ENCODE results near the gene SUN5.
"Not testable (repeated sequence)": the region's sequence is repeated elsewhere in the genome, so short reads cannot be mapped to it uniquely, and the experiment has no call there.

Gene SUN5

DNA sequence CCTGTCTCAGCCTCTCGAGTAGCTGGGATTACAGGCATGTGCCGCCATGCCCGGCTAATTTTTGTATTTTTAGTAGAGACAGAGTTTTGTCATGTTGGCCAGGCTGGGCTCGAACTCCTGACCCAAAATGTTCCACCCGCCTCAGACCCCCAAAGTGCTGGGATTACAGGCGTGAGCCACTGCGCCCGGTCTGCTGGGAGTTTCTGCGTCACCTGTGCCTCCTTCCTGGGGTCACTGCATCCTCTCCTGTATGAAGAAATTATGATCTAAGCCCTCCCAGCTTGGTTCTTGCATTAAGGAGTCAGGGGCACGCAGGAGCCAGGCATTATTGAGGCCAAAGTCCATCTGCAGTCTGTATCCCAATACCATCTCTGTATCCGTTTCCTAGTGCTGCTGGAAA is 41.6 kb downstream of the SUN5 start:
- not testable (repeated sequence) for DNase-seq

DNA sequence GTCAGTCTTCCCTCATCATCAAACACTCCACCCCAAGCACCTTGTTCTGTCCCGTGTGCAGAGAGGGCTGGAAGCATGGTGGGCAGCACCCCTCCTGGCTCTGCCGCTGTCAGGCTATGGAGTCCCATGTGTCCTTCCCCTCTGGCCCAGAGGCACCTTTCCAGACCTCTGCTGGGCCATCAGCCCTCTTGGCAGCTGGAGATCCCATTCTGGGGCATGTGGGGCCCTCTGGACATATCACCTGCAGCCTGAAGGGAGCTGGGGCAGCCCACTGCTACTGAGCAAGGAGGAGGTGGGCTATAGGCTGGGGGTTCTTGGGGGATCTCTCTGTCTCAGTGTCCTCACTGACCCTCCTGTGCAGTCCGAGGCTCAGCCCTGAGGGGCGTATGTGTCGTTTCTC is 42.2 kb downstream of the SUN5 start:
- no peak for DNase-seq

DNA sequence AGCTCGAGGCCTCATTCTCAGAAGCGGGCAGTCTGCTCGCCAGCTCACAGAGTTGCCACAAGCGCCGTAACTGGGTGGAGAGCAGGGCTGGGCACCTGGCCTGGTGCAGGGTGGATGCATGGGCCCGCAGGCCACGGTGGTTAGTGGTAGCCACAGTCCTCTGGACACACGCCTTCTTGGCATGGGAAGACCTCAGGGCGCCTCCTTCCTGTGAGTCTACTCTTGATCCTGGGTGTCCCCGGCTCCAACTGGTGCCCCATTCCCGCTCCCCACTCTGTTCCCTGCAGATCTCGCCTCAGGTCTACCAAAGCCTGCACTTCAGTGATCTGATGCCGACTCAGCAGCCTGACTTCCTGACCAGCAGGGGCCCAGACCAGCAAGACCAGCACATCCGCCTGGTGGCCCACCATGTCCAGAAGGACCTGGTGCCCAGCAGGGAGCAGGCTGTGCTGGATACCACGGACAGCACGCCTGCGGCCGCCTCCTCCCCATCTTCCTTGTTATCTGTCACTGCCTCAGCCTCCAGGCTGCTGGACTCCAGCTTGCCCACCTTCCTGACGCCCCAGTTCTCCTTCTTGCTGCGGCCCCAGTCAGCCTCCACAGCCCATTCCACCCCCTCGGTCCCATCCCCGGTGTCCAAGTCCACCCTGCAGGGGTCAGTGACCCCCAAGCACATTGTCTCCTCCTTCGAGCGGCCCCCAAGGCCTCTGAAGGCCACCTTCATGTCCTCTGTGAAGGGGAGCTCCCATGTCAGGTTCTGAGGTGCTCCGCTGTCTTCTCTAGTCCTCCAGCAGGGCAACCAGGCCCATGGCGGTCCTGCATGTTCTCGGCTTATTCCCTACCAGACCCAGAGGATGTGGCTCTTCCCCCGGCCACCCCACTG is 43.1 kb downstream of the SUN5 start:
- DNase-seq, result no peak

DNA sequence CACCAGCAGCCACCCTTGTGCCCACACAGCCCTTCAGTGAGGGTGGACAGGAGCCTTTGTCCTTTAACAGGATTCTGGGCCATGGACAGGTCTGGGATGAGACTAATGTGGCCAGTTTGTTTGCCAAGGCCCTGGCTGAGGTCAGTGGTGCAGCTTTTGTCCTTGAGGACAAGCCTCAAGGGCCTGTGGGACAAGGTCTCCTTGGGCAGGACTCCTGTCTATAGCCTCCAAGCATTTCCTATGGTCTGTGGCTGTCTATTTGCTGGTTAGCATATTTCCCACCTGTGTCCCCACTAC is 44.1 kb downstream of the SUN5 start:
- DNase-seq, result no peak

DNA sequence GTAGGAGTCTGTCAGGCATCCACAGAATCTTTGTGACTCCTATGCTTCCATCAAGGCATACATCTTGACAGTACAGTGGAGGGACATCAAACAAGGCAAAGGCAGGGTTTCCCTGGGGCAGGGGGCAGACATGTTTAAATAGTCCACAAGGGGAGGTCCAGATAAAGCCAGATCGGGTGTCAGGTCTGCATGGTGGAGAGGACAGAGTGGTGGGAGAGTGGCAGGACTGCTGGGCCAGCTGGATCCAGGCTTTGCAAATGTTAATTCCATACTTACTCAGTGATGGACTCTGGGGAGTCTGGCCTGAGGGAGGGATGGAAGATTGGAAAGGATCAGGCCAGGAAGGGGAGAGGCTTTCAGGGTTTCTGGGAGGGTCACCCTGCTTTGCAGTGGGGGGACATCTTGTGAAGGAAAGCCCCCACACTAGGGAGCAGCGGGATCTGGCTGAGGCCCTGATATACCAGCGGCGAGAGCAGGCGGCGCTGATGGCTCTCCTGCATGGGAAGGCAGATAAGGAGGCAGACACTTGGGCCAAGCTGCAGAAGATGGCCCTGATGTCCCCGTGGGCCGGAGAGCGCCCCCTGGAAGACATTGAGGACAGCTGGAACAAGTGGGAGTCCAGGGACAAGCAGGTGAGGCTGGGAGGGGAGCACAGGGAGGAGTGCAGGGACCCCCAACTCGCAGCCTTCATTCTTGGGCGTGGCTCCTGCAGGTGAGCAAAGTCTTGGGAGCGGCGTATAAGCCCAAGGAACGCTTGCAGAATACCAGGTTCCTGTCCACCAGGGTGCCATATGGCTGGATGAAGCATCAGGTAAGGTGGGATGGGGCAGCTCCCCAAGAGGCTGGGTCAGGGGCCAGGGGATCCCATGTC is 44.6 kb downstream of the SUN5 start:
- no peak for DNase-seq

DNA sequence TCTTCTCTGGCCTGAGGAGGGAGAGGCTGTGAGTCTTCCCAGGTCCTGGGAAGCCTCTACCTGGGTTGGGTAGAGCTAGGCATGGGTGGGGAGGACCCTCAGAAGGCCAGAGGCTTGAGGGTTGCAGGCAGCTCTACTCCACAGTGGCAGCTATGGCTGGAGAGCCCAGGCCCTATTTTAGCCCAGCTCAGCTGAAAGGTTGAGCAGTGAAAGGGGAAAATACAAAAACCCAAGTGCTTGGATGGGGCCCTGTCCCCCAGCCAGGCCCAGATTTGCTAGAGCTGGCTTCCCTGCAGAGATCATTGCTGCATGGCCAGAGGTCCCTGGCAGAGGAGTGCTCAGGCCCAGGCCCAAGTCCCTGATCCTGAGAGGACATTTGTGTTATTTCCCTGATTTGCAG is 45.7 kb downstream of the SUN5 start:
- no peak for DNase-seq

DNA sequence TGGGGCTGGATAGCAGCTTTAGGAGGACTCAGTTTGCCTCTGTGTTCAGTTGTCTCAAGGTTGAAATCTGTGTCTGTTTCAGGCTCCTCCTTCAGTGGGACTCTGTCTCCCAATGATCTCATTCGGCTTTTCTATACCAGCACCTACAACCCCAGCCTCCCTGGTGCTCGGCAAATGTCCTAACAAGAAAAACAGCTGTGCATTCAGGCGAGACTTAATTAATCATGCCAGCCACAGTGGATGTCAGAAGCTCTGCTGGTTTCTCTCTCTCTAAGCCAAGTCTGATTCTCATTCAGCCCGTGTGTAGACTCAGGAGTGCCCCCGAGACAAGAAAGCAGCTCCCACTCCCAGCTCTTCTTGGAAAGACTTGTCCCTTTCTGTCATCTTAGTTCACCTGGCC is 46.8 kb downstream of the SUN5 start:
- no peak for DNase-seq

DNA sequence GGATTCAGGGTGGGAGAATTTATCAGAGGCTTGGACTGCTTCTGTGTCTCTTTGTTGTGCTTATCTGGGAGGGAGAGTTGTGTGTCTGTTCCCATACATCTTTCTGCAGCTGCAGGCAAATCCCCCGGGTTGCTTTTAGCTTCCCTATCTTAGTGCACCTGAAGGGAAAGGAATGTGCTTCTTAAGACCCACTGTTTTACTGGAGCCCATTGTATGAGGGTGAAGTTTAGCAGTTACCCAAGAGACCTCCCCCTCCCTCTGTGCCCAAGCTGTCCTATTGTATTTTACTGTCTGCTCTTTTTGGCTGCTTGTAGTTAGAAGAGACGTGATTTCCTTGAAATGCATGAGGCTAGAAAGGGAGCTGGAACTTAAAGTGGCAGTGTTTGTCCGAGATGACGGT is 53.7 kb downstream of the SUN5 start:
- DNase-seq, result not testable (repeated sequence)

DNA sequence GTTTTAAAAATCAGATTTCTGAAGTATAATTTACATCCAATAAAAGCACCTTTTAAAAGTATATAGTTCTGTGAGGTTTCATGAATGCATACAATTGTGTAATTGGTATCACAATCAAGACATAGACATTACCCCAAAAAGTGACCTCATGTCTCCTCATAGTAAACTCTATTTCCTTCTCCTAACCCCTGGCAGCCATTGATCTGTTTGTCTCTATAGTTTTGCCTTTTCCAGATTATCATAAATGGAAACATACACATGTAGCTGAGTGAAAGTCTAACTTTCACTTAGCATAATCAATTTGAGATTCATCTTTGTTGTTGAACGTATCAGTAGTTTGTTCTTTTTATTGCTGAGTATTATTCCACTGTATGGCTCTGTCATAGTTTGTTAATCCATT is 57.6 kb downstream of the SUN5 start:
- DNase-seq, result no peak

DNA sequence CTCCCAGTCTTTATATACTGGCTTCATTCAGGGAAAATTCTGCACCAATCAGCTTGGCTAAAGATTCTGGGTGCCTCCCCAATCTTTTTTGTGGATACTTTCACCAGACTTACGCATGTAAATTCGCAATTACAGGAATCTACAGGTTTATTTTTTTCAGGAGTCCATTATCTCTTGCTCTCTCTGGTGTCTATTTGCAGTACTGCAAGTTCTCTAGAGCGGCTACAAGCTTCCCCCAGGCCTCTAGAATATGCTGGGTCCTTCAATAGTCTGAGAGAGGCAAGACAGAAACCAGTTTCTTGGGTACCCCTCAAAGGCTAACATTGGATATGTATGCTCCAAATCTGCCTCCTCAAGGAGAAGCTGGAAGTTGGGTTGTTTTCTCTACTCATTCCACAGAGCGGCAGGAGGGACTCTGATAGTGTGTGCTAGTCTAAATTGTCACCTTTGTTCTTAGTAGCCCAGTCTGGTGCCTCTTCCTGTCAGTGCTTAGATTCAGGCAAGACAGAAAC is 58.5 kb downstream of the SUN5 start:
- no peak for DNase-seq

DNA sequence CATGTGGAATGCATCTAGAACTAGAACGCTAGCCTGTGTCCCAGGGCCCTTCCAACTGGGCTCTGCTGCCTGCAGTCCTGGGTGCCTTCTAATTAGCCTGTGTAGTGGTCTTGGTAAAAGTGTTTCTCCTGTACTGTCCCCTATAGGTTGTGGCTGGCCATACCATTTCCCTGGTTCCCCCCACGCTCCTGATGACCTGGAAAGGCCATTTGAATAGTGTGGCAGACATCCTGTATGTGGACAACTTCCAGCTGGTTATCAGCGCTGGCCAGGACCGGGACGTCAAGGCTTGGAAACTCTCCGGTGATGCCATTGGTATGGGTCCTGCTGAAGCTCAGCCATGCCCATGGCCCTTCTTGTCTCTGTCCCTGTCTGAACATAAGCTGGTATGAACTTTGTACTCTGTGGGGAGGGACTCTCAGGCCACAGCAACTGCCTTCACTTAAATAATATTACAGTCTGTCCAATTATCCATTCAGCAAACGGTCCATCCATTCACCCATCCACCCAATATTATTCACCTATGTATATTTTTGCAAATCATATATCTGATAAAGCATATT is 60.7 kb downstream of the SUN5 start:
- no peak for DNase-seq

DNA sequence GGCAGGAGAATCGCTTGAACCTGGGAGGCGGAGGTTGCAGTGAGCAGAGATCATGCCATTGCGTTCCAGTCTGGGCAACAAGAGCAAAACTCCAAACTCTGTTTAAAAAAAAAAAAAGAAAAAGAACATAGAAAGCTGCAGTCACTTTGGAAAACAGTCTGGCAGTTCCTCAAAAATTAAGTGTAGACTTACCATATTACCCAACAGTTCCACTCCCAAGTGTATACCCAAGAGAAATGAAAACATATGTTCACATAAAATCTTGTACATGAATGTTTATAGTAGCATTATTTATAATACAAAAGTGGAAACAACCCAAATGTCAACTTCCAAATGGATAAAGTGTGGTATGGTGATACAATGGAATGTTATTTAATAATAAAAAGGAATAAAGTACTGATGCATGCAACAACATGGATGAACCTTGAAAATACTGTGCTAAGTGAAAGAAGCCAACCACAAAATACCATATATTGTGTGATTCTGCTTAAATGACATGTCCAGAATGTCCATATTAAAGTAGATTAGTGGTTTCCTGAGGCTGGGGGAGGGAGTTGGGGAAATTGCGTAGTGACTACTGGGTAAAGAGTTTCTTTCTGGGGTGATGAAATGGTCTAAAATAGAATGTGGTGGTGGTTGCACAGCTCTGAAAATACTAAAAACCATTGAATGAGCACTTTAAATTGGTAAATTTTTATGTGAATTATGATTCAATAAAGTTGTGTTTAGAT is 62.9 kb downstream of the SUN5 start:
- no peak for DNase-seq

DNA sequence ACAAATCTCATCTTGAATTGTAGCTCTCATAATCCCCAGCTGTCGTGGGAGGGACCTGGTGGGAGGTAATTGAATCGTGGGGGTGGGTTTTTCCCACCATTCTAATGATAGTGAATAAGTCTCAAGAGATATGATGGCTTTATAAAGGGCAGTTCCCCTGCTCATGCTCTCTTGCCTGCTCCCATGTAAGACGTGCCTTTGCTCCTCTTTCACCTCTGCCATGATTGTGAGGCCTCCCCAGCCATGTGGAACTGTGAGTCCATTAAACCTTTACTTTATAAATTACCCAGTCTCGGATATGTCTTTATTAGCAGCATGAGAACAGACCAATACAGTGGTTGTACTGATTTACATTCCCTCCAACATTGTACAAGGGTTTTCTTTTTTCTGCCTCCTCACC is 69.7 kb downstream of the SUN5 start:
- no peak for DNase-seq
